H1 (cell line): ENCODE results near the gene PACC1. TPM values are rescaled to one million over a fixed set of nuclear protein-coding genes. Genes with fewer than 3 reads are reported as not detected.

Experiments
- CBX8 ChIP-seq: fragments of 300-800, 300-1000 bp; sonication (generic); IDR thresholded peaks from 2 replicates; pipeline ENCODE4 v1.7.1; 2016; ENCODE audit warnings: low read depth, low read length, borderline replicate concordance
- CREB1 ChIP-seq: IDR thresholded peaks from 2 replicates; pipeline ENCODE4 v1.6.1; 2012; ENCODE audit warnings: inconsistent platforms
- CTBP2 ChIP-seq: IDR thresholded peaks from 2 replicates; pipeline ENCODE4 v1.7.0; 2011; ENCODE audit warnings: borderline replicate concordance, mild to moderate bottlenecking, moderate library complexity, mixed read lengths, low read length; ENCODE audit not compliant: insufficient read depth, insufficient read length
- RNF2 ChIP-seq: fragments of 200-900, 300-1000 bp; sonication (generic); IDR thresholded peaks from 2 replicates; pipeline ENCODE4 v1.7.1; 2016; ENCODE audit warnings: borderline replicate concordance, low read depth, mild to moderate bottlenecking, antibody characterized with exemption, low read length; ENCODE audit not compliant: poor library complexity, severe bottlenecking; ENCODE audit errors: missing control alignments
- SRF ChIP-seq: IDR thresholded peaks from 2 replicates; pipeline ENCODE4 v1.6.1; 2011; ENCODE audit warnings: mild to moderate bottlenecking, low read depth, low read length, moderate library complexity
- polyA plus RNA-seq, 7 experiments: library from polyadenylated mRNA; depleted of rRNA in 3 of 7; stranded (reverse) in 5 of 7; unstranded in 2 of 7; fragments of >200 nt in 5 of 7; fragments of 200-250 nt in 2 of 7; gene quantifications; 1 replicate in 5 of 7; 2 replicates in 1 of 7; 4 replicates in 1 of 7; pipeline versions ENCODE4 v1.2.1 to v1.2.3, GENCODE V29; 2011 to 2013; ENCODE audit warnings: missing spikeins in 2 of 7, mixed read lengths in 2 of 7
- total RNA-seq: library from RNA; stranded (reverse); fragmentation: NEBNext Ultra II Directional; extraction: Animal tissue kit (Norgen Biotek cat#: 25700); gene quantifications from 2 replicates; pipeline ENCODE4 v1.2.1, GENCODE V29; 2021

The PACC1 gene
- total and polyA plus RNA-seq, 2 of the 8 experiments (the other 6 are each of a cell fraction or from before 2014, with no cell fraction given), result 18.8 to 23.5 TPM

- TF ChIP-seq CTBP2 (no peak), RNF2 (no peak), CBX8 (no peak), SRF (no peak), CREB1 (no peak)
Observed at GRCh38 chr1:212451416-212452322, 37.0 kb upstream of the PACC1 start (continued).
